GM18520 (cell line): ENCODE results near the gene ARMC9.
"Not testable (repeated sequence)": the region's sequence is repeated elsewhere in the genome, so short reads cannot be mapped to it uniquely, and the experiment has no call there.

Source experiments
- ATAC-seq: cut with Tn5 transposase; IDR thresholded peaks from one replicate; pipeline ENCODE4 v1.9.1; 2021; ENCODE audit not compliant: unreplicated experiment

Gene ARMC9

GRCh38 chr2:231277962-231278361 lies 79.5 kb downstream of the ARMC9 start:
- no peak for ATAC-seq

GRCh38 chr2:231278868-231279267 lies 80.4 kb downstream of the ARMC9 start:
- no peak for ATAC-seq

- ATAC-seq: no peak
These were observed 82.4 kb downstream of the ARMC9 start for GRCh38 chr2:231280846-231281245.

GRCh38 chr2:231284296-231284695 lies 85.9 kb downstream of the ARMC9 start:
- no peak for ATAC-seq

- no peak for ATAC-seq
These were observed 88.5 kb downstream of the ARMC9 start for GRCh38 chr2:231286964-231287363.

GRCh38 chr2:231287696-231288095 lies 89.3 kb downstream of the ARMC9 start:
- ATAC-seq: no peak

GRCh38 chr2:231288590-231288989 lies 90.2 kb downstream of the ARMC9 start:
- no peak for ATAC-seq

GRCh38 chr2:231290321-231291015 lies 92.0 kb downstream of the ARMC9 start:
- no peak for ATAC-seq

- no peak for ATAC-seq
These were observed 94.2 kb downstream of the ARMC9 start for GRCh38 chr2:231292472-231293134.

GRCh38 chr2:231293163-231293562 lies 94.7 kb downstream of the ARMC9 start:
- no peak for ATAC-seq

- no peak for ATAC-seq
These were observed 95.7 kb downstream of the ARMC9 start for GRCh38 chr2:231294116-231294515.

- no peak for ATAC-seq
These were observed 96.3 kb downstream of the ARMC9 start for GRCh38 chr2:231294571-231295362.

GRCh38 chr2:231295363-231295655 lies 96.9 kb downstream of the ARMC9 start:
- ATAC-seq: no peak

- no peak for ATAC-seq
These were observed 98.1 kb downstream of the ARMC9 start for GRCh38 chr2:231296401-231296974.

- peak; percentile 58 for ATAC-seq
These were observed 98.9 kb downstream of the ARMC9 start for GRCh38 chr2:231297108-231297908.

- ATAC-seq: no peak
These were observed 99.7 kb downstream of the ARMC9 start for GRCh38 chr2:231298091-231298490.

GRCh38 chr2:231299267-231299666 lies 100.8 kb downstream of the ARMC9 start:
- no peak for ATAC-seq

- no peak for ATAC-seq
These were observed 101.7 kb downstream of the ARMC9 start for GRCh38 chr2:231300020-231300721.

- no peak for ATAC-seq
These were observed 102.3 kb downstream of the ARMC9 start for GRCh38 chr2:231300722-231301076.

GRCh38 chr2:231304259-231304658 lies 105.8 kb downstream of the ARMC9 start:
- not testable (repeated sequence) for ATAC-seq
